H9 (cell line): ENCODE results near the gene ATXN7. TPM values are rescaled to one million over a fixed set of nuclear protein-coding genes. Genes with fewer than 3 reads are reported as not detected.

Source experiments
- DNase-seq: peaks from one replicate; pipeline ENCODE4 v3.0.0-alpha.2; 2017
- H2AFZ ChIP-seq: one replicate; pipeline ENCODE4 v1.6.1; 2013; ENCODE audit warnings: mild to moderate bottlenecking, low read length, control low read depth, moderate library complexity
- H2AK5ac ChIP-seq: 2 replicates; pipeline ENCODE4 v1.6.1; 2013; ENCODE audit warnings: low read length, control low read depth, mixed read lengths; ENCODE audit not compliant: insufficient read length
- H2BK120ac ChIP-seq: one replicate; pipeline ENCODE4 v1.6.1; 2013; ENCODE audit warnings: low read depth, mild to moderate bottlenecking, low read length, control low read depth, inconsistent platforms; ENCODE audit not compliant: poor library complexity, severe bottlenecking
- H2BK12ac ChIP-seq: 2 replicates; pipeline ENCODE4 v1.6.1; 2013; ENCODE audit warnings: low read length, control low read depth, mixed read lengths, low read depth; ENCODE audit not compliant: insufficient read length
- H2BK15ac ChIP-seq: 2 replicates; pipeline ENCODE4 v1.6.1; 2013; ENCODE audit warnings: low read depth, low read length, control low read depth
- H2BK20ac ChIP-seq: one replicate; pipeline ENCODE4 v1.6.1; 2013; ENCODE audit warnings: low read depth, mild to moderate bottlenecking, low read length, control low read depth, inconsistent platforms; ENCODE audit not compliant: poor library complexity, severe bottlenecking
- H2BK5ac ChIP-seq: 2 replicates; pipeline ENCODE4 v1.6.1; 2013; ENCODE audit warnings: low read length, control low read depth, mixed read lengths; ENCODE audit not compliant: insufficient read length
- H3K14ac ChIP-seq: 2 replicates; pipeline ENCODE4 v1.6.1; 2013; ENCODE audit warnings: low read length, control low read depth; ENCODE audit not compliant: insufficient read depth
- H3K18ac ChIP-seq: 2 replicates; pipeline ENCODE4 v1.6.1; 2013; ENCODE audit warnings: low read depth, mild to moderate bottlenecking, mixed read lengths, low read length, control low read depth; ENCODE audit not compliant: insufficient read length
- H3K23ac ChIP-seq: 2 replicates; pipeline ENCODE4 v1.6.1; 2013; ENCODE audit warnings: low read length, control low read depth, mixed read lengths, low read depth; ENCODE audit not compliant: insufficient read length
- H3K23me2 ChIP-seq: 2 replicates; pipeline ENCODE4 v1.6.1; 2013; ENCODE audit warnings: low read depth, mild to moderate bottlenecking, mixed read lengths, low read length, control low read depth; ENCODE audit not compliant: insufficient read length, poor library complexity, severe bottlenecking
- H3K27ac ChIP-seq: 2 replicates; pipeline ENCODE4 v1.5.1; 2013; ENCODE audit warnings: low read length, control low read depth, mixed read lengths, low read depth; ENCODE audit not compliant: insufficient read length
- H3K27me3 ChIP-seq: 2 replicates; pipeline ENCODE4 v1.6.1; 2013; ENCODE audit warnings: low read length, control low read depth, inconsistent platforms; ENCODE audit not compliant: insufficient read depth
- H3K4ac ChIP-seq: 2 replicates; pipeline ENCODE4 v1.6.1; 2013; ENCODE audit warnings: low read depth, mild to moderate bottlenecking, control low read depth, inconsistent platforms, low read length, moderate library complexity
- H3K4me1 ChIP-seq: 2 replicates; pipeline ENCODE4 v1.6.1; 2013; ENCODE audit warnings: low read length, control low read depth, inconsistent platforms; ENCODE audit not compliant: insufficient read depth
- H3K4me2 ChIP-seq: 2 replicates; pipeline ENCODE4 v1.6.1; 2013; ENCODE audit warnings: low read length, control low read depth, mixed read lengths; ENCODE audit not compliant: insufficient read length, insufficient read depth
- H3K56ac ChIP-seq: 2 replicates; pipeline ENCODE4 v1.6.1; 2013; ENCODE audit warnings: low read depth, mild to moderate bottlenecking, mixed read lengths, low read length, control low read depth; ENCODE audit not compliant: insufficient read length
- H3K79me1 ChIP-seq: 2 replicates; pipeline ENCODE4 v1.6.1; 2013; ENCODE audit warnings: low read depth, mild to moderate bottlenecking, moderate library complexity, low read length, control low read depth, inconsistent platforms; ENCODE audit not compliant: insufficient read depth, poor library complexity, severe bottlenecking
- H3K79me2 ChIP-seq: 2 replicates; pipeline ENCODE4 v1.6.1; 2013; ENCODE audit warnings: low read length, control low read depth, inconsistent platforms; ENCODE audit not compliant: insufficient read depth
- H3K9ac ChIP-seq: 2 replicates; pipeline ENCODE4 v1.6.1; 2013; ENCODE audit warnings: low read length, control low read depth, mixed read lengths; ENCODE audit not compliant: insufficient read length; ENCODE audit errors: extremely low read depth
- H3K9me3 ChIP-seq: one replicate; pipeline ENCODE4 v1.6.1; 2013; ENCODE audit warnings: low read depth, low read length, inconsistent platforms; ENCODE audit not compliant: control insufficient read depth
- H3T11ph ChIP-seq: one replicate; pipeline ENCODE4 v1.6.1; 2013; ENCODE audit warnings: mild to moderate bottlenecking, low read length, control low read depth, inconsistent platforms
- H4K20me1 ChIP-seq: one replicate; pipeline ENCODE4 v1.6.1; 2013; ENCODE audit not compliant: control insufficient read depth, insufficient read length, insufficient read depth
- H4K5ac ChIP-seq: 2 replicates; pipeline ENCODE4 v1.6.1; 2013; ENCODE audit warnings: low read depth, mild to moderate bottlenecking, mixed read lengths, low read length, control low read depth; ENCODE audit not compliant: insufficient read length
- H4K8ac ChIP-seq: replicated peaks from 2 replicates; pipeline ENCODE4 v1.6.1; 2013; ENCODE audit warnings: low read length, control low read depth, mixed read lengths, low read depth; ENCODE audit not compliant: insufficient read length
- H4K91ac ChIP-seq: 2 replicates; pipeline ENCODE4 v1.6.1; 2013; ENCODE audit warnings: low read depth, mild to moderate bottlenecking, moderate library complexity, mixed read lengths, low read length, control low read depth; ENCODE audit not compliant: insufficient read length
- H3K27ac Mint-ChIP-seq, 3 experiments: 2 replicates in 2 of 3; 3 replicates in 1 of 3; pipeline ENCODE4 v1.8.0; 2020 to 2021; ENCODE audit warnings: mixed read lengths in 3 of 3, mild to moderate bottlenecking in 1 of 3, moderate library complexity in 1 of 3
- H3K27me3 Mint-ChIP-seq: 2 replicates; pipeline ENCODE4 v1.8.0; 2021; ENCODE audit warnings: low read depth, mild to moderate bottlenecking, moderate library complexity, mixed read lengths
- H3K36me3 Mint-ChIP-seq, 3 experiments: 2 replicates in 2 of 3; 3 replicates in 1 of 3; pipeline ENCODE4 v1.8.0; 2020 to 2021; ENCODE audit warnings: low read depth in 3 of 3, mixed read lengths in 3 of 3; ENCODE audit not compliant: insufficient read depth in 1 of 3
- H3K4me1 Mint-ChIP-seq, 2 experiments: 2 replicates each; pipeline ENCODE4 v1.8.0; 2020; ENCODE audit warnings: mixed read lengths in 2 of 2
- H3K4me3 Mint-ChIP-seq, 2 experiments: 2 replicates in 1 of 2; 3 replicates in 1 of 2; pipeline ENCODE4 v1.8.0; 2020 to 2021; ENCODE audit warnings: mild to moderate bottlenecking in 2 of 2, mixed read lengths in 2 of 2, moderate library complexity in 1 of 2
- H3K9me3 Mint-ChIP-seq, 2 experiments: 2 replicates in 1 of 2; 3 replicates in 1 of 2; pipeline ENCODE4 v1.8.0; 2020; ENCODE audit warnings: mild to moderate bottlenecking in 2 of 2, mixed read lengths in 2 of 2, moderate library complexity in 1 of 2
- WGBS: extraction: QIAGEN DNeasy Blood & Tissue Kit; methylation state at CpG from one replicate; pipeline ENCODE4 v1.1.7; 2013; ENCODE audit warnings: missing lambda C conversion rate, low lambda C conversion rate, mixed read lengths; ENCODE audit not compliant: insufficient read length; ENCODE audit errors: extremely low coverage; 5-methylcytosine and 5-hydroxymethylcytosine counted together
- total RNA-seq: library from RNA; stranded (reverse); gene quantifications from 2 replicates; pipeline ENCODE4 v1.2.1, GENCODE V29; 2021
- TF ChIP-seq, protein P1 (sequence below): fragments of 200-600 bp; sonication (generic); conservative IDR thresholded peaks from 3 replicates; pipeline ENCODE4 v1.8.0; 2021; ENCODE audit warnings: antibody characterized with exemption, mild to moderate bottlenecking

The ATXN7 gene
- total RNA-seq, 1 experiment from 2014 or later, result 21.5 TPM

DNA sequence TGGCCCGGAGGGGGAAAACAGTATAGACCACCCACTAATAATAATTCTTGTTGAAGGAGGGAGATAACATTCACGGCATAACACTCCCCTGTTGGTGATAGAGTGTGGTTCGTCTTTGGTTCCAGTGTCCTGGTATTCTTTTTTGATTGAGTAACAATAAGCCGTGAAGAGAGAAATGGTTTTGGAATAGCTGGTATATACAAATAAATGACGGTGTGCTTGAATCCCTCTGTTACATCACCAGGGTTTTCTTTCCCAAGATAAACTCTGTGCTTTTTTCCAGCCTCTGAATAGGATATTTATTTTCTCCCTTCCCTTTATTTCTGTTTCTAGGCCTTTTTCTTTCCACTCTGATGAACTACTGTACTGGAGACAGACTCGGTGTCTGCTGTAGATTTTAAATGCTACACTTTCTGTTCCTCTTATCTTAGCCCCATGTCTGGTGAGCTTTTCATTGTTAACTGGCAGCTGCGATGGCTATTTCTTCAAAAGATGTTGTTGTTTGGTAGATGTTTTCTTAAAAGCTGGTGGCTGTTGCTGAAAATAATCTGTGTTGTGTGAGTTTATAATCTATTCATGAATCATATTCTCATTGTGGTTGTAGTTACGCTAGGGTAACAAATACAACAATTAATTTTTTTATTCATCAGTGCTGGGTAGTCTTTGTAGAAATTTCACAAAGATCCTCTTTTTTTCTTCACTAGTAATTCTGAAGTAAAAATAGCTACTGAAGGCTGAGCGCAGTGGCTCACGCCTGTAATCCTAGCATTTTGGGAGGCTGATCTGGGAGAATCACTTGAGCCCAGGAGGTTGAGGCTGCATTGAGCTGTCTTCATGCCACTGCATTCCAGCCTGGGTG is 64.0 kb downstream of the ATXN7 start:
- Histone ChIP-seq H3K4me2 (no peak overlapping the region), H3K9me3 (no peaks in the 10 kb centered on the region), H3K27me3 (no peaks in the 10 kb centered on the region), H3K14ac (no peak overlapping the region), H4K20me1 (peaks cover 2% of the 10 kb centered on the region), H3K4me1 (no peaks in the 10 kb centered on the region; the same call in 1 of the 2 replicates), H3K4ac (no peak overlapping the region), H3K23ac (no peak overlapping the region), H2BK12ac (no peak overlapping the region), H4K91ac (no peak overlapping the region), H2BK20ac (no peak overlapping the region), H3K18ac (no peak overlapping the region), H2BK120ac (no peak overlapping the region), H3K23me2 (no peaks in the 10 kb centered on the region), H3K9ac (no peak overlapping the region), H2BK5ac (no peak overlapping the region), H4K5ac (no peak overlapping the region), H3T11ph (no peak overlapping the region), H3K79me1 (no peaks in the 10 kb centered on the region), H2BK15ac (no peak overlapping the region), H4K8ac (no peak overlapping the region), H3K79me2 (no peaks in the 10 kb centered on the region), H2AFZ (no peak overlapping the region), H3K56ac (no peak overlapping the region), H2AK5ac (no peak overlapping the region), H3K27ac (no peak overlapping the region)
- Mint-ChIP-seq H3K27me3 (no peaks in the 10 kb centered on the region), H3K9me3 (peaks cover 17 to 18% of the 10 kb centered on the region in 2 experiments), H3K4me3 (no peak overlapping the region), H3K4me1 (peaks cover 5 to 6% of the 10 kb centered on the region in 2 experiments), H3K27ac (0 out of 7 replicates have a peak overlapping the region, but pooled peaks of 1 of the 3 experiments have one; percentile 2), H3K36me3 (peaks cover 37 to 42% (median 39%) of the 10 kb centered on the region in 3 experiments)
- no CpG with 5 or more reads among the region's 10 CpGs for WGBS
- DNase-seq, result no peak
- TF ChIP-seq, protein P1, sequence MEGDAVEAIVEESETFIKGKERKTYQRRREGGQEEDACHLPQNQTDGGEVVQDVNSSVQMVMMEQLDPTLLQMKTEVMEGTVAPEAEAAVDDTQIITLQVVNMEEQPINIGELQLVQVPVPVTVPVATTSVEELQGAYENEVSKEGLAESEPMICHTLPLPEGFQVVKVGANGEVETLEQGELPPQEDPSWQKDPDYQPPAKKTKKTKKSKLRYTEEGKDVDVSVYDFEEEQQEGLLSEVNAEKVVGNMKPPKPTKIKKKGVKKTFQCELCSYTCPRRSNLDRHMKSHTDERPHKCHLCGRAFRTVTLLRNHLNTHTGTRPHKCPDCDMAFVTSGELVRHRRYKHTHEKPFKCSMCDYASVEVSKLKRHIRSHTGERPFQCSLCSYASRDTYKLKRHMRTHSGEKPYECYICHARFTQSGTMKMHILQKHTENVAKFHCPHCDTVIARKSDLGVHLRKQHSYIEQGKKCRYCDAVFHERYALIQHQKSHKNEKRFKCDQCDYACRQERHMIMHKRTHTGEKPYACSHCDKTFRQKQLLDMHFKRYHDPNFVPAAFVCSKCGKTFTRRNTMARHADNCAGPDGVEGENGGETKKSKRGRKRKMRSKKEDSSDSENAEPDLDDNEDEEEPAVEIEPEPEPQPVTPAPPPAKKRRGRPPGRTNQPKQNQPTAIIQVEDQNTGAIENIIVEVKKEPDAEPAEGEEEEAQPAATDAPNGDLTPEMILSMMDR, result no peak
